ENCODE results near the gene AQP6.

The AQP6 gene

GRCh38 chr12:49943625-49943960 is 29.2 kb upstream of the AQP6 start:
- no peak for DNase-seq

- DNase-seq = no peak
Measured at GRCh38 chr12:49944046-49944445, 28.7 kb upstream of the AQP6 start.

GRCh38 chr12:49944718-49945117 is 28.0 kb upstream of the AQP6 start:
- no peak for DNase-seq

DNA sequence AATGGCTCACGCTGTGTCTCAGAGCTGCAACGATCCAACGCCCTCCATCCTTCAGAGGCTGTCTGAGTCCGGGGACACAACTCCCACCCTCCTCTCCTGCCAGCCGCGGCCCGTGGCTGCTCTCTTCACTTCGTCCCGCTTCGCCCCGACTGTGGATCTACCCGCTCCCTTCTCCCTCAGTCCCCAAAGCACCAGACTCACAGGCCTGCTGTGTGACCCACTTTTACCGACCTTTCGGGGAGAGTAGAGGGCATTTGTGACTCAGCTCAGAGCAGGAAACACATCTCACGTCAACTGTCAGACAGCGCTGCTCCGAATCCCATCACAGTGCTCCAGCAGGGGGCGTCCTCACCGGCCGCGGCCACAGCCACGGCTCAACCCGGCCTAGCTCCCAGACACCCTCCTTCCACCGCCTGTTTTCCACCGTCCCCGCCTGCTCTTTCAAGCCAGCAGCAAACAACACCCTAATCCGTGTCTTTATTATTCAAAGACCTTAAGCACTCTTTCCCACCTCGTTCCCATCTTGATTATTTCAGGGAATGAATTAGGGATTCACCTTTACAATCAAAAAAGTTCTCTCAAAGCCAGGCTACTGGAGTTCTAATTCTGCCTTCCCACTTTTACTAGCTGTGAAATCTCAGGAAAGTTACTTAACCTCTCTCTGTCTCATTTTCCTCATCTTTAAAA is 27.2 kb upstream of the AQP6 start:
- peak; percentile 87 for DNase-seq

DNA sequence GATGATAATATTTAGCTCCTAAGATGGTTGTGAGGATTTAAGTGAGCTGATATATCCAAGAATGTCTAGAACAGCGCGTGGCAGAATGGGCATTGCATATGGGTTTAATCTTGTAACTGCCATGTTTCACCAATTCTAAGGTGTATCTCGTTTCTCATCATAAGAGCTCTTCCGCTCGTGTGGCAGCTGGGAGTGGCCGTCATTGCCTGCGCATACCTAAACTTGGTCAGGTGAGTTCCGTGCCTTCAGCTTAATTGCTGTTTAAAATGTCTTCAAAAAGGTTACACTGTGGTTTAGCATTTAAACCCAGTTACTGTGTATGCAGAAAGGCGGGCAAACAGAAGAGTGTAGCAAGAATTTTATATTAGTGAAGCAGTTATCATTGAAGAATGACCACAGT is 26.7 kb upstream of the AQP6 start:
- no peak for DNase-seq

GRCh38 chr12:49946497-49946896 is 26.2 kb upstream of the AQP6 start:
- DNase-seq = no peak

DNA sequence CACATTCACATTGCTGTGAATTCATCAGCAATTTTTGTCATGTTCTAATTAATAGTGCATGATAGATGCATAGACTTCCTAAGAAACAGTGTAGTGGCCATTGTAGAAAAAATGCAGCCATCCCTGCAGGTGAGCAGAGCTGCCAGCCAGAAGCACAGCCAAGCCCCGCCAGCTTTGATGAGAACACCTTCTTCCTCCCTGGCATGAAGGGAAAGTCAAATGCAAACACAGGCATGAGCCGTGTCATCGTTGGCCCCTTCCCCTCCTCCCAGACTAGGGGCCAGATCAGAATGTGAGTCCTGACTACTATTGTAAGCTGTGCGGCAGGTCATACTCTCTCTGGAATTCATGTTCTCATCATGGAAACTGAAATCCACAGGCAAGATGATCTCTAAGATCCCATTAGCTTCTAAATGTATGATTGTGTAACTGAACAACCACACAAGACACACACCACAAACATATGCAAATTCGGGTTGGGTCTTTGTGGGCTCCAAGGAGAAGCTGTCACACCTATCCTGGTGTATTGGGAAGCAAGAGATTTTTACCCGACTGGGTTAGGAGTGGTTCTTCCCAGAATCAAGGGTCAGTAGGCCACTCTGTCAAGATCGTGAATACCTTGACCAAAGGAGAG is 25.0 kb upstream of the AQP6 start:
- no peak for DNase-seq

DNA sequence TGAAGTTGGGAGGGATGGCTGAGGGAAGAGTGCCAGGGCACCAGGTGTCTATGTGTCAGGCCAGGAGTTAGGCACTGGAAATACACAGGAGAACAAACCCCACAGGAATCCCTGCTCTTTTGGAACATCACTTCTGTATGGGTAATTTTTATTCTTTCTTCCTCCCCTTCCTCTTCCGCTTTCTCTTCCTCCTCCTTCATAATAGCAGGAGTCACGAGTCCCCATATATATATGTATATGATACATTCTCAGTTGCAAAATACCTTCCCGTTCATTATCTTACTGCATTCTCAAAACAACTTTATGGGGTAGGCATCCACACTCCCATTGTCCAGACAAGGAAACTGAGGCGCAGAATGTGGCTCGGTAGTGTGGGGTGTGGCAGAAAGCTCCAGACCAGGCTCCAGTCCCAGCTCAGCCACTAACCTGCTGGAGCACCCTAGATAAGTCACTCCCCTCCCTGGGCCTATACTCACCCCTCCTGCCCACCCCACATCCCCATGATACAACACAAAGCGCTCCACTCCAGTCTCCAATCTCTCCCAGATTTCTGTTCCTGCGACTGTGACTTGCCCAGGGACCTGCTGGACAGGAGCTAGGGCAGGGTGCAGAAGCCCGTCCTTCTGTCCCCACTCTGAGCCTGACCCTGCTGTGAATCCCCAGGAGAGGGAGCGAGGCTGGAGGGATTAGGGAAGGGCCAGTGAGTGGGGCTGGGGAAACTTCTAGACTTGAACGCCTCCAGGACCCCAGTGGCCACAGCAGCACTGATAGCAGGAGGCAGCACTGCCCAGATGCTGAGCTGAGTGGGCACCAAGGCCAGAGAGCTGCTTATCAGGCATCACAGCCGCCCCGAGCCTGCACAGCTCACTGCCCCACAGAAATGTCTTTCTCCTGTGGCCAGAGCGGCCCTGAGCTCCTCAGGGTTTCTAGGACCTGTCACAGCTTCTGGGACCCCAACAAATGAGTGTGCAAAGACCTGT is 23.6 kb upstream of the AQP6 start:
- DNase-seq = no peak

GRCh38 chr12:49949866-49950265 is 22.9 kb upstream of the AQP6 start:
- DNase-seq = no peak

GRCh38 chr12:49950273-49951251 is 22.2 kb upstream of the AQP6 start, which contains the start of gene AQP2:
AQP2 (plus strand) TSS chr12:49950737; CDS start chr12:49950831, 94 bp downstream.
- no peak for DNase-seq

- no peak for DNase-seq
Measured at GRCh38 chr12:49951411-49952240, 21.1 kb upstream of the AQP6 start.

- DNase-seq = no peak
Measured at GRCh38 chr12:49952391-49953055, 20.2 kb upstream of the AQP6 start.

GRCh38 chr12:49953151-49953550 is 19.6 kb upstream of the AQP6 start:
- DNase-seq = no peak

- no peak for DNase-seq
Measured at GRCh38 chr12:49953961-49954846, 18.5 kb upstream of the AQP6 start.

DNA sequence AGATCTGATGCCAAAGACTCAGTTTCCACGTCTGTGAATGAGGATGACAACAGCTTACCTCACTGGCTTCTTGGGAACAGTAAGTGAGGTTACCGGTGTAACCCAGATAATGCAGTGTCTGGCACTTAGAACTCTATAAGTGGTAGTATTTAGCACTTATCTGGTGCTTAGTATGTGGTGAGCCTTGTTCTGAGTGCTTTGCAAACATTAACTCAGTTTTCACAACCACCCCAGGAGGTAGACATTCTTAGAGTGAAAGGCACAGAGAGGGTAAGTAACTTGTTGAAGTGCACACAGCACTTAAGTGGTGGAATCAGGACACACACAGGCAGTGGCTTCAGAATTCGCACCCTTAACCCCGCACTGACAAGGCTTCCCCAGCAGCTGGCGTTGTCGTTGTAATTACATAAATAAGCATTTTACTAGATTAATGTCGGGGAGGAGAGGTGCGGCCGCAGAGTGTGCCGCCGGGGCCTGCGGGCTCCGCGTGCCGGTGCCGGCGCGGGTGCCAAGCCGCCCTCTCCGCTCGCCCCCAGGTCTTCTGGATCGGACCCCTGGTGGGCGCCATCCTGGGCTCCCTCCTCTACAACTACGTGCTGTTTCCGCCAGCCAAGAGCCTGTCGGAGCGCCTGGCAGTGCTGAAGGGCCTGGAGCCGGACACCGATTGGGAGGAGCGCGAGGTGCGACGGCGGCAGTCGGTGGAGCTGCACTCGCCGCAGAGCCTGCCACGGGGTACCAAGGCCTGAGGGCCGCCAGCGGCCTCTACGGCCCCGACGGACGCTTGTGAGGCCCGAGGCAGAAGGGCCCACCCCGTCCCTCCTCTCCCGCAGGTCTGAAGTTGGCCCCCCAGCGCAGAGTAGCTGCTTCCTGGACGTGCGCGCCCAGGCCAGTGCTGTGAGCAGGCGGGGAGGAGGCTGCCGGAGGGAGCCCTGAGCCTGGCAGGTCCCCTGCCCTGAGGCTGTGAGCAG is 17.6 kb upstream of the AQP6 start:
- DNase-seq = peak; percentile 36

GRCh38 chr12:49955899-49956662 is 16.7 kb upstream of the AQP6 start:
- DNase-seq = no peak

GRCh38 chr12:49956663-49957569 is 15.8 kb upstream of the AQP6 start:
- DNase-seq = no peak

Measured in hematopoietic multipotent progenitor cell treated with erythropoietin and hydrocortisone succinate and interleukin-3 and kit ligand, for 4 days (in vitro differentiated cells).